ENCODE measurements around the gene RAPGEF1.

DNA sequence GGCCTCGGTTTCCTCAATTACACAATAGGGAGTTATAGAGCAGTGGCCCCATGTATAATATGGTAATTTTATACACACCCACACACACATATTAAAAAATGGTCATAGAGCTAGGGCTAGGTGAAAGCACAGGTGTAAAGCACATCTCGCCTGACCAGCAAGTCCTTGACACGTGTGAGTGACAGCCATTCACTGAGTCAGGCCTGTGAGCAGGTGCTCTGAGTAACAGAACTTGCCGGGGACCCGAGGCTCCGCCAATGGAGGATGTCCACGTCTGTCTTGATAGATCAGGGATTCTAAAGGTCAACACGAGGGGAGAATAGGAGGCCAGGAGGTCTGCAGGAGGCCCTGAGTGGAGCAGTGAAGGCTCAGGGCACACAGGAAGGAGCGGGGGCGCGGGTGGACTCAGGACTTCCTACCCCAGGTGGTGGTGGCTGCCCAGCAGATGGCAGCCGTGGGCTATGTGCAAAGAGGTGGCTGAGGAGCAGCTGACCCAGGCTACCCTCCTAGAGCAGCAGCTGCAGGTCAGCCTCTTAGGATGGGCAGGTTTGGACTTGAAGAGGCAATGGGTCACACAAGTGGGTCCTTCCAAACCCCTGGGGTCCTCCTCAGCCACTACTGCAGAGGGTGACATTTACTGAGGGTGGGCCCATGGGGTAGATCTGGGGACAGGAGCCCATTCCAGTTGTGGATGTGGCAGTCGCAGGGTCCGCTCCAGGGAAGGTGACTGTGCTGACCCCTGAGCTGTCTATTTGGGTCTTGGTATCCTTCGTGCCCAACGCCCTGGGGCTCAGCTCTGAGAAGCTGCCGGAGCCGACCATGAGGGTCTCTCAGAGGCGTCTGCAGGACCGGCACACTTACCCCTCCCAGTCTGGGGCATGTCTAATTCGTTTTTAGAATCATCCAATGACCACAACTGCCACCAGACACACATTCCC, 148.7 kb downstream of the RAPGEF1 start:
- TF ChIP-seq USF2 (CRISPR knock-in tag; IDR thresholded peaks at IDR 0.05) (no peak), USF1 (CRISPR knock-in tag; IDR thresholded peaks at IDR 0.05) (peak; percentile 39; the same call in 1 of the 2 replicates)
